HG02943 (cell line): ENCODE measurements around the gene OLFM1.
"Not testable (repeated sequence)": the region's sequence is repeated elsewhere in the genome, so short reads cannot be mapped to it uniquely, and the experiment has no call there.

Source experiments
- ATAC-seq: cut with Tn5 transposase; IDR thresholded peaks from one replicate; pipeline ENCODE4 v1.9.1; 2021; ENCODE audit warnings: mild to moderate bottlenecking, low read depth, moderate library complexity; ENCODE audit not compliant: unreplicated experiment

The OLFM1 gene

DNA sequence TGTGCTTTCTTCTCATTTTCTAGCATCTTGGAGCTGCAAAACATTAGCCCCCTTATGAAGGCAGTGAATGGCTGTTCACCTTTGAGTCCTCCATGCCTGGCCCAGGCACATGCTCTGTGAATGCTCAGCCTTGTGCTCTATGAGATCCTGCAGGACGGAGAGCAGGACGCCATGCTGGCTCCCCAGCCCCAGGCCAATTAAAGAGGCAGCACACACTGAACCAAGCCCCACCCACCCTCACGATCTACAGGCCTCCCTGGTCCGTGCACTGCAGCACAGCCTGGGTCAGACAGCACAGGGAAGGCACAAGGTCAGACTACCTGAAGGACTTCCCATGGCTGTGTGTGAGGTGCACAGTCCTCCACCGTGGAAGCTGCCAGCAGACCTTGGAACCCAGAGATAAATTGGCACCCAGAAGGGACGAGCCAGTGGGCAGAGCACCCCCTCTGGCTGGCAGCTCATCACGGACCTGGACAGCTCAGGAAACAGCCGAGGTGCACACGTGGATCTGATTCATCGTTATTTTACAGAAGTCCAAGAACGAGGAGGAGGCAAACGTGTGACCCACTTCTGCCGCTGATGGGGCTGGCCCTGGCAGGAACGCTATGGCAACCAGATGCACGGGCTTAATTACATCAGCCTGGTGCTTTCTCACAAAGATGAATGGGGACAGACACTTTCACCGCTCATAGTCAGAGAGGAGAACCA is 59.5 kb downstream of the OLFM1 start:
- ATAC-seq = no peak

DNA sequence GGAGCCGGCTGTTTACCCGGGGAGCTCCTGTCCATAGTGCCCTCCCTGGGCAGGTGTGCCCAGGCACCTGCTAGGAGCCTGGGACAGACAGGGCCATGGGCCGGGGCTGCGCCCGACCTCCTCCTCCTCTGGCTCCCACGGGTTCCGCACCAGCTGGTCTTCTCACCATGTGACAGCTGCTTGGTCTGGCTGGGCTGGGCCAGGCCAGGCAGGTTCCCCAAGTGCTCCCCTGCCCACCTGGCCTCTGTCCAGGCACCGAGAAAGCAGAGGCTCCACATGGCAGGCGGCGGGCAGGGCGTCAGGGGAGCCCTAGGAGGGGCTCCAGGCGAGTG is 60.0 kb downstream of the OLFM1 start:
- no peak for ATAC-seq

DNA sequence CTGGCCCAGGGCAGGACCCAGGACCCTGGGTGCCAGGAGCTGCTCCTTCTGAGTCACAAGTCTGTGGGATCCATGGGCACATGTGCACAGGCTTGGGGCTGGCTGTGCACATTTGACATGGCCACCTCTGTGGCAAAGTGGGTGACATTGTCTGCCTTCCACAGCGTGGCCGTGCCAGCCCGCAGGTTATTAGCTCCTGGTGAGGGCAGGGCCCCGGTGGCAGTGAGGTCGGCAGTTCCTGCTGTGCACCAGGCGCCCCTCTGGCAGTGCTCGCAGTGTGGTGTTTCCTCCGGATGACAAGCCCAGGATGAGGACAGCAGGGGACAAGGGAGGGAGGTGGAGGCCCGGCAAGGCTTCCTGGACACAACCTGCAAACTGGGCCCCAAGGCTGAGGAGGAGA is 60.5 kb downstream of the OLFM1 start:
- ATAC-seq = no peak

DNA sequence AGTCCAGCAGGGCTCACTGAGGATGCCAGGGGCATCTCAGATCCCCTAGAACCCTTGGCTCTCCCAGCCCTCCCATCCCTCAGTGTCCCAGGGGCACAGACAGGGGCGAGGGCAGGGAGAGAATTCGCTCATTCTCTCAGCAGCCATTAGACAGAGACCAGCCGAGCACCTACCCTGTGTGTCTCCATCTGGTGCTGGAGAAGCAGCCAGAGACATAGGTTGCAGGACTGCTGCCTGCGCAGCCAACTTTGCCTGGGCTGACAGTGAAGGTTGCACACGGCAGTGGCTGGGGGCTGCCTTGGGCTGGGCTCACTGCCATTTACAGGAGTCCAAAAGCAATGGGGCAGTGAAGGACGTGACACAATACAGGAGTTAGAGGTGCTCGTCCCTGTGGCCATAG is 60.9 kb downstream of the OLFM1 start:
- no peak for ATAC-seq

DNA sequence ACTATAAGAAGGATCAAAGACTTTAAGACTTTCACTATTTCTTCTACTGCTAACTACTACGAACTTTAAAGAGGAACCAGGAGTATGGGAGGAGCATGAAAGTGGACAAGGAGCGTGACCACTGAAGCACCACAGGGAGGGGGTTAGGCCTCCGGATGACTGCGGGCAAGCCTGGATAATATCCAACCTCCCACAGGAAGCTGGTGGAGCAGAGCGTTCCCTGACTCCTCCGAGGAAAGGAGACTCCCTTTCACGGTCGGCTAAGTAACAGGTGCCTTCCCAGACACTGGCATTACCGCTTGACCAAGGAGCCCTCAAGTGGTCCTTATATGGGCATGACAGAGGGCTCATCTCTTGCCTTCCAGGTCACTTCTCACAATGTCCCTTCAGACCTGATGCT is 62.4 kb downstream of the OLFM1 start:
- not testable (repeated sequence) for ATAC-seq

DNA sequence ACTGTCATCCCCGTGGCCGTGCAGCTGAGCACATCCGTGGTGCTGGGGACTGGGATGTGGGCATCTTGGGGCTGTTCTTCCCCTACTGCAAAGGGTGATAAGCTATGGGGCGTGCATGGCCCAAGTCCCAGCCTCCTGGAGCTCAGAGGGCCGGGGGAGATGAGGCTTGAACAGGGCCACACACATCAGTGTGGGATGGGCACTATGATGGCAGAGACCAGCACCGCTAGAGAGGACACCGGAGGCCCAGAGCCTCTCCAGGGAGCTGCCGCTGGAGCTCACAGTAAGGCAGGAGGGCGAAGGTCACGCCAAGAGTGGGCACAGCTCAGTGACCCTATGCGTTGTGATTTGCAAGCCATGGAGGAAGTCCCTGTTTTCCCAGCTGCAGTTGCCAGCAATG is 63.5 kb downstream of the OLFM1 start:
- no peak for ATAC-seq

DNA sequence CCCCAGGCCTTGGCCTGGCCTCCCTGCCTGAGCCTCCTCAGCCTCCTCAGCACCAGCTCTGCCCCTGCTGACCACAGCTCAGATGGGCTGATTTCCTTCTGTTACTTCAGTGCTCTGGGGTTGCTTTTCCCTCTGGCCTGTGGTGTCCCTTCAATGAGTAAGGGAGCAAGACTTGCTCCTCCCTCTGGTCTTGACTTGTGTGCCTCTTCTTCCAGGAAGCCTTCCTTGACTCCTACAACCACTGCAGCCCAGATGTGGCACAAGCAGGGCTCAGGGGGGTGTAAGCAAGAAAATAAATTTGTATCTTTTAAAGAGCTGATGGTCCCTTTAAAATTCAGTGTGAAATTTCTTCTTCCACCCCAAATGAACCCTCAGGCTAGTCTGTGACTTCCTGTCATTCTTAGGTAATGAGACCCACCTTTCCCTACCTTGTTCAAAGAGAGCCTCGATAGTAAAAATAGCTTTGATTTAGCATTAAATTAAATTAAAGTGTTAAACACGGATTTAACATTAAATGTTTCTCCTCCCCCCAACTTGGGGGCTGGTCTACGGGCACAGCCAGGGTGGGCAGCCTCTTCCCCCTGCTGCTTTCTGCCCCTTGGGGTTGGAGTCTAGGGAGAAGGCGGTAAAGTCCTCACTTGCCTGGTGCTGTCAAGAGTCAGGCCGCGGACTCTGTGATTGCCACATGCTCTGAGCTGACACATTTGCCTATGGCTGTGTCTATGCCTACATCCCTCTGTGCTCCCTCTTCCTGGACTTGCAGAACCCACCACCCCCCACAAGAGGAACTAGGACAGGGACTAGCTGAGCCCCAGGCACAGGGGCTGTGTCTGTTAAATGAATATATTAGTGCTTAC is 64.5 kb downstream of the OLFM1 start:
- ATAC-seq = no peak

DNA sequence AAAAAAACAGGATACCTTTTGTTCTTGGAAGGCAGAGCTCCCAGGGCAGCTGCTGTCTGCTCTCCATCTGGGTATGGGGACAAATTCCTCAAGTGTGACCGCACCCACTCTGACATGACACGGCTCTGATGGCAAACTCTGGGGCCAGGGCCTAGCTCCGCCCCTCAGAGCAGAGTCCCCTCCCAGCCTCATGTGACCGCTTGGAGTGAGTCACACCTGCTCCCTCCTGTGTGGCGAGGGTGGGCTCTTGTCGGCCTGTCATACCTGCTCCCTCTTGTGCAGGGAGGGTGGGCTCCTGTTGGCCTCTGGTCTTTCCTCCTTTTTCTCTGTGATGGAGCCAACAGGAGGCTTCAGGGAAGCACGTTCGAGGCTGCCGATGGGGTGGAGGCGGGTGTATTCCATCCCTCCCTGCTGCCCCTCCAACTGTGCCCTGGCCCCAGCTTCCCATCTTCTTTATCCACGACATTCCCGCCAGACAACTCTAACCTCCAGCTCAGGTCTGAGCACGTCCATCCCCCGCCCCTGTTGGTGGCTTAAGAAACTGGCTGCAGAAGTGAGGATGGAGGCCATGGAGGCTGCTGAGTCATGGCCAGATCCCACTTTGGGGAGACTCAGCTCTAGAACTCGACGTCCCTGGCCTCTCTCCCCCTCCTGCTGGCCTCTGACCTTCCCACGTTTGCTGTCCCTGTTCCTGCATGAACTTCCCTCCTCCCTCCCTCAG is 65.3 kb downstream of the OLFM1 start:
- no peak for ATAC-seq

DNA sequence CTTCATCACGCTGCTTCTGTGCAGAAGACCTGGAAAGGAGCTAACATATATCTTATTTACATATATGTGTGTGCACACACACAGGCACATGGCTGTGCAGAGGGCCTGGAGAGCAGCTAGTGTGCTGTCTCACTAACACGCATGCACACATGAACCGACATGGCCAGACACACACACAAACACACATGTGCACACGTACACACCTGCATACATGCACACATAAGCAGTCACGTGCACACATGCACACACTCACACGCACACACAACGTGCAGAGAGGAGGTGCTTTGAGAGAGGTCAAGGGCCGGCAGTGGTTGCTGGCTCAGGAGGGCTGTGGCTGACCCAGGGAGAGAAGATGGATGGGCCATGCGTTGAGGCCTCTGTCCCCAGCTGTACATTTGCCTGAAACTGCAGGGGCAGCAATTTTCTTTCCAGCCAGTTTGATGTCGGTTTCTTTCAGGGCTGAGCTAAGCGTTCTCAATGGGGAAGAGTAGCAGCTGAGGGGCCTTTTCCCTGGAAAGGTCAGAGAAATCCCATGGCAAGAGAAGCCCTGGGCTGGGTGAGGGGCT is 66.7 kb downstream of the OLFM1 start:
- ATAC-seq = no peak

DNA sequence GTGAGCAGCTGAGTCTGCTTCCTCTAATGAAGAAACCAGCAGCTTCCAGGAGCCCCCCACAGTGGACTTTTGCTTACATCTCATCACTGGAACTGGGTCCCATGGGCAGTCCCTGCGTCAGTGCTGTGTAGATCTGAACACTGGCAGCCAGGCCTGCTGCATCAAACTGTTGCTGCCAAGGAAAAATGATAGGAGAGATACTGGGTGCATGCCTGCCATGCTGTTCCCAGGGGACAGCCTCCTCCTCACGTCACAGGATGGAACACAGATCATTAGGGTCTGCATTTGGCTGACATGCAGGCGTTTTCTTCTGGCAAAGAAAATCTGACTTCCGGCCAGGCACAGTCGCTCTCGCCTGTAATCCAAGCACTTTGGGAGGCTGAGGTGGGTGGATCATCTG is 67.9 kb downstream of the OLFM1 start:
- ATAC-seq = no peak

DNA sequence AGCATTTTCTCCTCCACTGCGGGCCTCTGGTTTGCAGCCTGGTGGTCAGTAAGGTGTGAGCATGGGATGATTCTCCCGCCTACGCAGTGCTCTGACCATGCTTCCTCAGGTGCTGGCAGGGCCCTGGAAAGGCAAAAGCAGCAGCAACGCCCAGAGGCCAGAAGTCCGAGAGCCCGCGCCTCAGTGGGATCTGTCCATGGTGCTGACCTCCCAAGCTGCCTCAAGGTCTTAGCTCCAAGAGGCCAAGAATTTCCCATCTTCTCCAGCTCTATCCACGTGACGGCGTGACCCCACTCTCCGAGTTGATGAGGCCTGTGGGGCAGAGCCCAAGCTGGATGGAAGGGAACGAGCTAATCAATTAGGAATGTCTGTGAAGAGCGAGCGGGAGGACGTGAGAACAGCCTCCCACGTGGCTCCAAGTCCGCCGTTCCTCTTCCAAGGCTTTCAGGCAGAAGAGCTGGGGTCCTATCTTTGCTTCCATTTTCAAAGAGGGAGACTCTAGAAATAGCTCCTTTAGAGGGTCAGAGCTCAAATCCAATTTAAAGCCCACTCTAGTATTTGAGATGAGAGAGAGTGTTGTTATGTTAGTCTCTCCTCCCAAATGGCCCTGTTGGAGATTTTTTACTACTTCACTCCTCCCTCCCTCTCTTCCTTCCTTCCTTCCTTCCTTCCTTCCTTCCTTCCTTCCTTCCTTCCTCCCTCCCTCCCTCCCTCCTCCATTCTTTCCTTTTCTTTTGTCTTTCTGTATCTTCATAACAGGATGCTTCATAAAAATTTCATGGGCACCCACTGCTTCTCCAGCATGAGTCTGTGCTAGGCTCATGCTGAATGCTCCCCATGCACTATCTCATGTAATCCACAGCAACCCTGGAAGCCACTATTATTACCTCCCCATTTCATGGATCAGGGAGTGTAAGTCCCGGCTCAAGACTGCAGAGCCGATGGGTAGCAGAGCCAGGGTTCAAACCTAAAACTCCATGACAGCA is 69.3 kb downstream of the OLFM1 start:
- no peak for ATAC-seq

DNA sequence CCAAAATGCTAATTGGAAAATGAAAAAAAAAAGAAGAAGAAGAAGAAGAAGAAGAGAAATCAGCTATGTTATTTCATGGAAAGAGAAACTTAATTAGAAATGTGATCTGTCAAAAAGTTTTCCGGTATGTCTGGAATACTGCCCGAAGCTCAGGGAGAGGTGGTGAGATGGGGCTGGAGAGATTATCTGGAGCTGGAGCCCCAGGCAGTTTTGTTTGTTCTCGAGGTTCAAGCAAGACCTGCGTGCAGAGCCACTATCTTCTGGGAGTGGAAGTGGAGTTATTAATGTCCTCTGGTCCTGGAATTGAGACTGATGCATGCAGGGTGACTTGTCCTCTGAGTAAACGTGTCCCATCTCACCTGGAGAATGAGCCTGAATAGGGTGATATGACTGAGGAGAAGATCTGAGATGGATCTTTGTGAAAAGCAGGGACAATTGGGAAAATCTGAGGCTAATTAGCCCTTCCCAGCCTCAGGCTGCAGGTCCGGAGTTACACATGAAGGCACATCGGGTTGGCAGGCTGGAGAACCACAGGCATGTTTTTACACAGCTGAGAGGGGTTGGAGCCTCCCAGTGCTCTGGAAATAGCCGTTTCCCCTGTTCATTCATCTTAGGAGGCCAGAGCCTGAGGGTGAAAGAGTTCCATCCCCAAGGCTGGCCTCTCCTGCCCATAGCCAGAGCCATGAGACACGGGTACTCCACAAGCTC is 70.5 kb downstream of the OLFM1 start:
- ATAC-seq = no peak

DNA sequence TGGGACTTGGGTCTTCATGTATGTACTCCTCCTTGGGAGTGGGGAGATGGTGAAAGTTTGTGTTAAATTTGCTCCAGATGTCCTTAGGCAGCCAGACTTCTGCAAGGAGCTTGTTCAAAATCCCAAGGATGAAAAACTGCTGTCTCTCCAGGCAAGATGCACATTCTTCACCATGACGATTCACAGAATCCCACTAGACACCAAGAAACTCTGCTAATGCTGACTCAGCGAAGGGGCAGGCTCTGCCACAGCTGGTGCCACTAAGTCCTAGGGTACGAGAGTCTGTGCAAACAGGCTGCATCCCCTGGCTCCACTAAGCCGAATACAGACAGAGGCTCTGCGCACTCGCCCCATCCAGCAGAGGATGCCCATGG is 71.1 kb downstream of the OLFM1 start:
- no peak for ATAC-seq

DNA sequence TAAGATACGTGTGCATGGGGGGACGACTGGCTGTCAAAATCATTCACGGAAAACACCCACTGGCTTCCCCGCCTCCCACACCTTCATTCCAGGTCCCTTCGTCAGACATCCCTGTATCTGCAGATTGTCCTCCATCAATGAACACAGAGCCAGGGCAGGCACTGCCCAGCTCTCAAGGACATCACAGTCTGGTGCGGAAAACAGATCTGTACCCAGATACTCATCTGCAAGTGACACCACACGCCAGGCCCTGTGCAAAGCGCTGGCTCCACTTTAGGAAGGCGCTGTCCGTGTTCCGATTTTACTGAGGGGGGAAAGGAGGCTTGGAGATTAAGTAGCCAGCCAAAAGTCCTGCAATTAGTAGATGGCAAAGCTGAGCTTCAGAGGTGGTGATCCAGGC is 72.3 kb downstream of the OLFM1 start:
- no peak for ATAC-seq

DNA sequence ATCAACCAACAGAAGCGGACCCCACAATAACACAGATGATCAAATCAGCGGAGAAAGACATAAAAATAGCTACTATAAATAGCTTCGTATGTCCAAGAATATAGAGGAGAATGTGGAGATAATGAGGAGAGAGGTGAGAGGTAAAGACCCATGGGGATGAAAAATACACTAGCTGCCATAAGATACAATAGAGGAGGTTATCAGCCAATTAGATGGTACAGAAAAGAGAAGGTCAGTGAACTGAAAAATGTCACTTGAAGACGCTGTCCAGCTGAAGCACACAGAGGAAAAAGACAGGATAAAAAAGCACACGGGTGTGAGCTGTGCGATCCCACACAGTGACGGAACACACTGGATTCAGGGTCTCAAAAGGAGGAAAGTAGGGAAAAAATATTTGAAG is 73.4 kb downstream of the OLFM1 start:
- no peak for ATAC-seq

DNA sequence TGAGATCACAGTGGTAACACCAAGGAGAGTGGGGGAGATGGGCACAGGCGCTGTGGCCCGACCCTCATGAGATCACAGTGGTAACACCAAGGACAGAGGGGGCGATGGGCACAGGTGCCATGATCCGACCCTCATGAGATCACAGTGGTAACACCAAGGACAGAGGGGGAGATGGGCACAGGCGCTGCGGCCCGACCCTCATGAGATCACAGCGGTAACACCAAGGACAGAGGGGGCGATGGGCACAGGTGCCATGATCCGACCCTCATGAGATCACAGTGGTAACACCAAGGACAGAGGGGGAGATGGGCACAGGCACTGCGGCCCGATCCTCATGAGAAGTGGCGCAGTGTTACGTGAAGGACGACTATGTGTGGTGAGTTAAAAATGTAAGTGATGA is 75.1 kb downstream of the OLFM1 start:
- ATAC-seq = not testable (repeated sequence)

DNA sequence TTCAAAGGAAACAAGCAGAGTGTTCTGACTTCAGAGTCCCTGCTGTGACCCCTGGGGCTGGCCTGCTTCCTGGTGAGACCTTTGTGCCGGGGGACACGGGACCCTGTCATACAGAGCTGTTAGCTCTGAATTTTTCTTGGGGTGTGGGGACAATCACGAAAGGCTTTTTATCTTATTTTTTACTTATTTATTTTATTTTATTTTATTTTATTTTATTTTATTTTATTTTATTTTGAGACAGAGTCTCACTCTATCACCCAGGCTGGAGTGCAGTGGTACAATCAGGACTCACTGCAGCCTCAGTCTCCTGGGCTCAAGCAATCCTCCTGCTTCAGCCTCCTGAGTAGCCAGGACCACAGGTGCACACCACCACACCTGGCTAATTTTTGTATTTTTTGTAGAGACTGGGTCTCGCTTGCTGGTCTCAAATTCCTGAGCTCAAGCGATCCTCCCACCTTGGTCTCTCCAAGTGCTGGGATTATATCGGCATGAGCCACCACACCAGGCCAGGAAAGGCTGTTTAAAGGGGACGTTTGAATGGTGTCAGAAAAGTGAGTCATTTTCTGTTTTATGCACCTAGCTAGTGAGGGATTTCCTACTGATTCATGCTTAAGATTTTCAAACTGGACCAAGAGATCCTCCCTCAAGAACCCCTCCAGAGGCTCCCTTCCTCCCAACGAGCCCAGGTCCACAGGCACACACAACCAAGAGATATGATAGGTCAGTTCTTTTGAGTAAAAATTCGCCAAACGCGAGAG is 75.7 kb downstream of the OLFM1 start:
- ATAC-seq = no peak

DNA sequence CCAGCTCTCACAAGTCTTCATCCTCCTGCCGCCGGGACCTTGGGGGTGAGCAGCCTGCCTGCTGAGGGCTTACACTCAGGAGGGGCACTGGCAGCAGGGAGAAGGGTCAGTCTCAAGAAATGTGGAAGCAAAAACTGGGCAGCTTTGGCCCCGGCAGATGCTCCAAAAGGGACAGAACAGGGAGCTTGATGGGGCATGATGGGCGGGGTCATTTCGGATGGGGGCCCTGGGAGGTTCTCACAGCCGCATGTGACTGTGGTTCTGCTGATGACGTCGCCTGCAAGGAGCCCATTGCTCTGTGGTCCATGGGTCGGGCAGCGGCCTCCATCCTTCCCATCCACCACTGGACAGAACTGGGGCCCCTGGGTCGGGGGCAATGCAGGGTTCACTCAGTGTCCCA is 76.6 kb downstream of the OLFM1 start:
- no peak for ATAC-seq
